ENCODE data around the gene PPEF1. TPM values are rescaled to one million over a fixed set of nuclear protein-coding genes. Genes with fewer than 3 reads are reported as not detected.

The PPEF1 gene
- total and polyA plus RNA-seq, 2 experiments from 2014 or later, result 0.76 TPM; not detected in 1

- Mint-ChIP-seq H3K27ac (no peak overlapping the region), H3K4me1 (peaks cover 4% of the 10 kb centered on the region; the same call in 2 of the 3 replicates), H3K27me3 (ENCODE audit: insufficient read depth, low read depth, poor library complexity) (peaks cover 3% of the 10 kb centered on the region), H3K9me3 (no peaks in the 10 kb centered on the region), H3K4me3 (no peak overlapping the region), H3K36me3 (ENCODE audit: low read depth) (no peaks in the 10 kb centered on the region)
- Histone ChIP-seq H3F3A (replicated peaks; ENCODE audit: low read depth) (no peaks in the 10 kb centered on the region), H3K9me2 (ENCODE audit: insufficient read depth) (no peaks in the 10 kb centered on the region), H4K20me1 (replicated peaks; ENCODE audit: insufficient read depth) (no peaks in the 10 kb centered on the region), H3K4me2 (no peak overlapping the region), H3K4me1 (ENCODE audit: insufficient read depth) (no peaks in the 10 kb centered on the region), H3K79me2 (replicated peaks; ENCODE audit: insufficient read depth) (no peaks in the 10 kb centered on the region), H3K27me3 (ENCODE audit: insufficient read depth) (no peaks in the 10 kb centered on the region), H3K27ac (ENCODE audit: low read depth) (no peak overlapping the region), H3K36me3 (ENCODE audit: insufficient read depth) (no peaks in the 10 kb centered on the region), H2AFZ (no peak overlapping the region), H3K4me3 (no peak overlapping the region)
- ATAC-seq (no peak), DNase-seq (ENCODE audit: low spot score) (no peak)
- TF ChIP-seq EZH2 (IDR thresholded peaks at IDR 0.05; ENCODE audit: low read depth, unreplicated experiment) (no peak), ZNF462 (CRISPR knock-in tag; IDR thresholded peaks at IDR 0.05) (no peak), ETS1 (IDR thresholded peaks at IDR 0.05) (no peak), CREB1 (CRISPR knock-in tag; IDR thresholded peaks at IDR 0.05; ENCODE audit: low read depth) (no peak)
These were observed 24.5 kb upstream of the PPEF1 start for GRCh38 chrX:18682979-18683387.

Data from GM23338 (cell line).